HG03378 (cell line): Measurements from ENCODE around the gene NUP210L.

ENCODE experiments used
- ATAC-seq: cut with Tn5 transposase; IDR thresholded peaks from one replicate; pipeline ENCODE4 v1.9.1; 2021; ENCODE audit warnings: mild to moderate bottlenecking, moderate library complexity; ENCODE audit not compliant: unreplicated experiment

The NUP210L gene

GRCh38 chr1:153968000-153968363, 186.9 kb downstream of the NUP210L start:
- no peak for ATAC-seq

- ATAC-seq = peak; percentile 76
Observed at GRCh38 chr1:153967107-153967999, 187.5 kb downstream of the NUP210L start, which contains the start of gene CREB3L4. Gene CREB3L4, plus strand, starts transcription at chr1:153967902. Its CDS starts 624 bp downstream, at chr1:153968526.

GRCh38 chr1:153963850-153964331, 191.0 kb downstream of the NUP210L start:
- no peak for ATAC-seq

GRCh38 chr1:153963030-153963849, 191.6 kb downstream of the NUP210L start, which contains the start of gene SLC39A1:
Gene SLC39A1, minus strand, starts transcription at chr1:153963537. Its CDS starts 822 bp downstream, at chr1:153962715.
- peak; percentile 32 for ATAC-seq

- ATAC-seq = no peak
Observed at GRCh38 chr1:153962088-153963029, 192.5 kb downstream of the NUP210L start.

- ATAC-seq = no peak
Observed at GRCh38 chr1:153961421-153961820, 193.5 kb downstream of the NUP210L start.

- ATAC-seq = no peak
Observed at GRCh38 chr1:153960206-153960605, 194.7 kb downstream of the NUP210L start.

- no peak for ATAC-seq
Observed at GRCh38 chr1:153959454-153959853, 195.4 kb downstream of the NUP210L start.

- ATAC-seq = no peak
Observed at GRCh38 chr1:153958961-153959260, 196.0 kb downstream of the NUP210L start.

GRCh38 chr1:153958111-153958960, 196.5 kb downstream of the NUP210L start, which contains the start of gene CRTC2:
Gene CRTC2, minus strand, starts transcription at chr1:153958612. Its CDS starts 115 bp downstream, at chr1:153958497.
- peak; percentile 71 for ATAC-seq

- ATAC-seq = no peak
Observed at GRCh38 chr1:153957744-153958110, 197.1 kb downstream of the NUP210L start.

GRCh38 chr1:153956997-153957715, 197.7 kb downstream of the NUP210L start:
- ATAC-seq = no peak

GRCh38 chr1:153954826-153955225, 200.0 kb downstream of the NUP210L start:
- no peak for ATAC-seq

- no peak for ATAC-seq
Observed at GRCh38 chr1:153953859-153954365, 201.0 kb downstream of the NUP210L start.

- ATAC-seq = no peak
Observed at GRCh38 chr1:153951801-153952200, 203.1 kb downstream of the NUP210L start.

- ATAC-seq = no peak
Observed at GRCh38 chr1:153951183-153951582, 203.7 kb downstream of the NUP210L start.

- peak; percentile 33 for ATAC-seq
Observed at GRCh38 chr1:153946622-153947241, 208.1 kb downstream of the NUP210L start, which contains the start of gene DENND4B. Gene DENND4B, minus strand, starts transcription at chr1:153946718. Its CDS starts 2,344 bp downstream, at chr1:153944374.
